GM19035 (cell line): Measurements from ENCODE around the gene PTH1R.
"Not testable (repeated sequence)": the region's sequence is repeated elsewhere in the genome, so short reads cannot be mapped to it uniquely, and the experiment has no call there.

Source experiments
- ATAC-seq: cut with Tn5 transposase; IDR thresholded peaks from one replicate; pipeline ENCODE4 v1.9.1; 2021; ENCODE audit not compliant: unreplicated experiment

The PTH1R gene

DNA sequence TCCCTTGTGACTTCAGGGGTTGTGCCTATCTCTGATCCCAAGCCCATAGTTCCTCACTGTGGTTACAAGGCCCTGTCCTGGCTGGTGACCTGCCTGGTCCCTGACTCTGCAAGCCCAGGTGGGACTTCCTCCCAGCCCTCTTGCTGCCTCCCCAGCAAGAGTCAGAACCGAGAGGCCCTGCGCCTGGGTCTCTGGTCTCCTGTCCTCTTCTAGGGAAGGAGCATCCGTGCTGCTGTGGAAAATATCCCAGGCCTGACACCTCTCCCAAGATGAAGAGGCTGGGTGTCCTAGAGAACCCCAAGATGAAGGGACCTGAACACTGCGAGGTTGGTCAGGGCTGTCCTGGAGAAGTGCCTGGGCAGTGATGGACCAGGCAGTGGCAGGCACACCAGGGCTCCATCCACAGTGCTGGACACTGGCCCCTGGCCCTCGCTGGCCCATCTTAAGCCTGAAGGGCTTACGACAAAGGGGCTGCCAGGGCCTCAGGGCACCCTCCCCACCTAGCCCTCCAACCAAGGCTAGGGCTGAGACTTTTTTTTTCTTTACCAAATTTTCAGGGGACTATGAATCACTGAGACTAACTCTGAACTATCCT is 32.7 kb downstream of the PTH1R start:
- no peak for ATAC-seq

DNA sequence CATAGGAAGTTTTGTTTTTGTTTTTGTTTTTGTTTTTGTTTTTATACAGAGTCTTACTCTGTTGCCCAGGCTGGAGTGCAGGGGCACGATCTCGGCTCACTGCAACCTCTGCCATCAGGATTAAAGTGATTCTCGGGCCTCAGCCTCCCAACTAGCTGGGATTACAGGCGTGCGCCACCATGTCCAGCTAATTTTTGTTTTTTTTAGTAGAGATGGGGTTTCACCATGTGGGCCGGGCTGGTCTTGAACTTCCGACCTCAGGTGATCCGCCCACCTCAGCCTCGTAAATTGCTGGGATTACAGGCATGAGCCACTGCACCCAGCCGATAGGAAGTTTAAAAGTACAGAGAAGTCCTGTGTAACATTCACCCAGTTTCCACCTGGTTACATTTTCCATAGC is 33.4 kb downstream of the PTH1R start:
- ATAC-seq, result not testable (repeated sequence)

DNA sequence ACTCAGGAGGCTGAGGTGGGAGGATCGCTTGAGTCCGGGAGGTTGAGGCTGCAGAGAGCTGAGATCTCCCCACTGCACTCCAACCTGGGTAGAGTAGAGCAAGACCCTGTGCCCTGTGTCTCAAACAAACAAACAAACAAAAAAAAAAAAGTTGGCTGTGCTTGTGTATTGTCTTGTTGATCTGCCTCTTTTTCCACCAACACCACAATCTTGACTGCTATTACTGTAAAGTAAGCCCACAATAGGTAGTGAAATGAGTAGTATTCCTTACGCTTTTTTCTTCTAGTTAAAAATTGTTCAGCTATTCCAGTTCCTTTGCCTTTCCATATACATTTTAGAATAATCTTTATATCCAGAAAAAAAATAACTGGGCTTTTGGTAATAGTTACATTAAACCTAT is 35.5 kb downstream of the PTH1R start:
- no peak for ATAC-seq

DNA sequence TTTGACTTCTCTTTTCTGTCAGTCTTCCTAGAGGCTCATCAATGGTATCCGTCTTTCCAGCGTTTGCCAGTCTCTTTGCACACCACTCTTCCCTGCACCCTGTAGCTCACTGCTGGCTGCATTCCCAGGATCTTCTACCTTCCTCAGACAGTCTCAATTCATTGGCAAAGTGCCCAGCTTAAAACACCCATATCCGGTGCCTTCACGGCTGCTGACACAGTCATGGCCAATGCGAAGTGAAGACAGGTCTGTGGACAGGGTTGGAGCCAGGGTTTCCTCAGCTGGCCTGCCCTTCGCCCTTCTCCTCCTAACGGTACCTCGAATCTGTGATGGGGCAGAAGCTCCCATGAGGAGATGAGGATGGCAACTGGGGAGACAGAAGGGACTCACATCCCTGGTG is 36.1 kb downstream of the PTH1R start:
- no peak for ATAC-seq

DNA sequence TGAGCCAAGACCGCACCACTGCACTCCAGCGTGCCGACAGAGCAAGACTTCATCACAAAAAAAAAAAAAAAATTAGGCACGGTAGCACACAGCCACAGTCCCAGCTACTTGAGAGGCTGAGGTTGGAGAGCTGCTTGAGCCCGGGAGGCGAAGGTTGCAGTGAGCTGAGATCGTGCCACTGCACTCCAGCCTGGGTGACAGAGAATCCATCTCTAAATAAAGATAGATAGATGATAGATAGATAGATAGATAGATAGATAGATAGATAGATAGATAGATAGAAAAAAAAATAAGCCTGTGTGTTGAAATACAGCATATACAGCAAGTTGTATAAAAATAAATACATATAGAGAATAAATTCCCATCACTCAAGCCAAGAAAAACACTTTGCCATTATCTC is 37.3 kb downstream of the PTH1R start:
- ATAC-seq, result no peak

DNA sequence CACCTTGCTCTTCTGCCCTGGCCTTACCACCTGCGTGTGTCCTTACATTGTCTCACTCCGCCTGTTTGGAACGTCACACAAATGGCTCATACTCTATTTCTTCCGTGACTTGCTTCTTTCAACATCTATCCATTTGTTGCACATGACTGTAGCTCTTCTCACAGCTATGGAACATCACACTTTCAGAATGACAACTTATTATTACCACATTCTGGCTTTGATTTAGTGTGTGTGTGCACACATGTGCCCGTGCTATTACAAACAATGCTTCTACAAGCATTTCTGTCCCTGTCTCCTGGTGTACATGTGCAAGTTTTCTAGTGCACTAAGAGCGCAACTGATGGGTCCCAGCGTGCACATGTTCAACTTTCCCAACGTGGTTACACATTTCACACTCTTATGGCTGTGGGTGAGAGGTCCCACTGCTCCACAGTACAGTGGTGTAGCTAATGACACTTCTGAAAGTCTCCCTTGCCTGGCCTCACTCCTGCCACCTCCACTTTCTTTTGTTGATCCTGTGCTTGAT is 37.8 kb downstream of the PTH1R start:
- ATAC-seq, result no peak

DNA sequence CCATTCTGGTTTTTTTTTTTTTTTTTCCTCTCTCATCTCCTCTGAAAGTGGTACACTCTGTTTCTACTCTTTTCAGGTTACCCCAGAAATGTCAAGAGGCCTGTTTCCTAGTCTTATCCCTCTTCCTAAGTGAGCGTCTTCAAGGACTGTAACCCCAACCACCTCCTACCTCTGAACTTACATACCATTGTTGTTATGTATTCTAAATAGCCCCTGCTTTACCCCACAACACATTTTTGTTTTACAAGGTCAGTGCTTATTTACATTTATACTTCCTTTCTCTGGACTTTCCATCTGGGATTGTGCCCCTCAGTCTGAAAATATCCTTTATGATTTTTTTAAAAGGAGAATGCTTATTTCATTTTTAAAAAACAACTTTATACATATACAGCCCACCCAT is 38.8 kb downstream of the PTH1R start:
- ATAC-seq, result no peak

DNA sequence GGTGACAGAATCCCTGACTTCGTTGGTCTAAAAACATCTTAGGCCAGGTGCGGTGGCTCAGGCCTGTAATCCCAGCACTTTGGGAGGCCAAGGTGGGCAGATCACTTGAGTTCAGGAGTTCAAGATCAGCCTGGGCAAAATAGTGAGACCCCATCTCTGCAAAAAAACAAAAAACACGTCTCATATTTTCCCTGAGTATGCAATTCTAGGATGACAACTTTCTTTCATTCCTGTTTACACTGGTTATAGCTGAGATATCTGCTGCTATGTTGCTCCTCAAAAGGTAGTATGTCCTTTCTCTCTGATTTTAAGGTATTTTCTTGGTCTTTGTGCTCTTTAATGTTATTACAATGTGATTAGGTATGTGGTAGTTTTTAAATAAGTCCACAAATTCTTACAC is 39.3 kb downstream of the PTH1R start:
- no peak for ATAC-seq

DNA sequence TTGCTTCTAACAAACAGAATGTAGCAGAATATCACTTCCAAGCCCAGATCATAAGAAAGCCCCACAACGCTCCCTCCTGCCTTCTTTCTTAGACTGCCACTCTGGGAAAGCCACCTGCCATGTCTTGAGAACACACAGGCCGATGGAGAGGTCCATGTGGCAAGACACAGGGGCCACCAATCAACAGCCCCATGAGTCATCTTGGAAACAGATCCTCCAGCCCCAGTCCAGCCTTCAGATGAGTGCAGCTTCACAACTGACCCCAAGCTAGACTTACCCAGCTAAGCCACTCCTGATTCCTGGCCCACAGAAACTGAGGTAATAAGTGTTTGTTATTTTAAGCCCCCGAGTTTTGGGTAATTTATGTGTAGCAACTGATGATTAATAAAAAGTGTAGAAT is 39.7 kb downstream of the PTH1R start:
- ATAC-seq, result no peak

DNA sequence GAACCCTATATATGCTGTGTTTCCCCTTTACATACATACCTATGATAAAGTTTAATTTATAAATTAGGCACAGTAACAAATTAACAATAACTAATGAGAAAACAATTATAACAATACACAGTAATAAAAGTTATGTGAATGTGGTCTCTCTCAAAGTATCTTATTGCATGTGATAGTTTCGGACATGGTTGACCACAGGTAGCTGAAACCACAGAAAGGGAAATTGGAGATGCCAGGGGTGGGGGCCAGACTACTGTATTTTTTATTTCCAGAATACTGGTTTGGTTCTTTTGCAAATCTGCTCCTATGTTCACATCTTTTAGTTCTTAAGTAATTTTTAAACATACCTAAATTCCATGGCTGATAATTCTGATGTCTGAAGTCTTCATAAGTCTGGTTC is 40.7 kb downstream of the PTH1R start:
- ATAC-seq, result no peak

DNA sequence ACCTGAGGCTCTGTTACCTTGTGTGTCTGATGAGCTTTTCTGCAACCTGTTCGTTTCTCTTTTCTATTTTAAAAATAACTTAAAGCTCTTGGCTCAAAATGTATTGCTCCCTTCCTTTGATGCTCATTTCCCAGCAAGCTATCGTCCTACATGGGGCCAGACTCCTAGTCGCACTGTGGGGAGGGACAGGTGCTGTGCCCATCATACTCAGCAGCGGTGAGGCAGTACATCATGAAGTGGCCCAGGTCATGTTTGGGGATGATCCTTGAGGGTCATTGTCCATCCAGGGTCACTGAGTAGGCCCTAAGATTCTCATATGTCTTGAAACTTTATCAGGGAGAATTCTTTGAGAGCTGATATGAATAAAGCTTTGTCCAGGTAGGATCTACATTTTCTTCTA is 41.1 kb downstream of the PTH1R start:
- ATAC-seq, result no peak

DNA sequence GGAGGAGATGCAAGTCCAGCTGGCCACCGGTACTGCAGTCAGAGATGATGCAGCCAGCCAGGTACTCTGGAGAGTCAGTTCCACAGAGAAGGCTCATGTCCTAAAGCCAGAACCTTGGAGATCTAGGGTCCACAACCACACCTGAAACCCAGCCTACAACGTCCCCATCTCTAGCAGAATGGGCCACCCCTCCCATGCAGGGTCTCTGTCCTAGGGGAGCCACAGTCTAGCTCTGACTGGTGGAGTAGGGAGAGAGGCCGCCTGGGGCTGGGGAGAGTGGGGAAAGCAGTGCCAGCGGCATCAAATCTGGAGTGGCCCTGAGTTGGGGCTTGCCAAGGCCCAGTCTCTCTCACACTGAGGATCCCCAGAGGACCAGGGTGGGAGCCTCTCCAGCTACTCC is 43.5 kb downstream of the PTH1R start:
- ATAC-seq, result no peak

DNA sequence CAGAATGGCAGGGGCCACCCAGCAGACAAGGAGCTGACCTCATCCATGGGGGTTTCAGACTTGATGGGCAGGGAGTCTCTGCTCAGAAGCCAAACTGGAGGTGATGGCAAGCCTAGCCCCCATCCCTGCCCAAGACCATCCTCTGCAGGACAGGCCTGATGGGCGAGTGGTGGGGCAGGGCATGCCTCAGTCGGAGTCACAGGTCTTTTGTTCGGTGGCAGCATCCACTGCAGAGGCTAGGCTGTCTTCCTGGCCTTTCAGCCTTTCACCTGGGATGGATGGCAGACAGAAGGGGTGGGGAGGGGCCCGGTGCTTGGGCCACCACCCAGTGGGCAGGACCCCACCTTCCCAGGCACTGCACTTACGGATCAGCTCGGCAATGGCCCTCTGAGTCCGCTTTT is 44.4 kb downstream of the PTH1R start:
- ATAC-seq, result no peak

DNA sequence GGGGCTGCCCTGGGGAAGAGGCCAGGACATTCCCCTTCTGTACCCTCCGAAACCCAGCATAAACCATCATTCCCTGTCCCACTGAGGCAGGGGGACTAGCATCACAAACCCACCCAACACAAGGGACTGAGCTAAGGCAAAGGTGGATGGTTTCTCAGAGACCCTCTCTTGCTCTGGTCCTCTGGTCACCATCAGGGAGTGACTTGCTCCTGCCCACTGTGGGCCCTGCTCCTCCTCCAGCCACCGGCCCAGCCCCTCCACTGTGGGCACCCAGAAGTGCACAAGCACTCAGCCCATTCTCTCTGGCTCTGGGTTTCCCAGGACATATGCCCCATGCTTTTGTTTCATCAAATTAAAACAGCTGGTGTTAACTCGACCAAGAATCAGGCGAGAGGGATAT is 44.9 kb downstream of the PTH1R start:
- ATAC-seq, result no peak

DNA sequence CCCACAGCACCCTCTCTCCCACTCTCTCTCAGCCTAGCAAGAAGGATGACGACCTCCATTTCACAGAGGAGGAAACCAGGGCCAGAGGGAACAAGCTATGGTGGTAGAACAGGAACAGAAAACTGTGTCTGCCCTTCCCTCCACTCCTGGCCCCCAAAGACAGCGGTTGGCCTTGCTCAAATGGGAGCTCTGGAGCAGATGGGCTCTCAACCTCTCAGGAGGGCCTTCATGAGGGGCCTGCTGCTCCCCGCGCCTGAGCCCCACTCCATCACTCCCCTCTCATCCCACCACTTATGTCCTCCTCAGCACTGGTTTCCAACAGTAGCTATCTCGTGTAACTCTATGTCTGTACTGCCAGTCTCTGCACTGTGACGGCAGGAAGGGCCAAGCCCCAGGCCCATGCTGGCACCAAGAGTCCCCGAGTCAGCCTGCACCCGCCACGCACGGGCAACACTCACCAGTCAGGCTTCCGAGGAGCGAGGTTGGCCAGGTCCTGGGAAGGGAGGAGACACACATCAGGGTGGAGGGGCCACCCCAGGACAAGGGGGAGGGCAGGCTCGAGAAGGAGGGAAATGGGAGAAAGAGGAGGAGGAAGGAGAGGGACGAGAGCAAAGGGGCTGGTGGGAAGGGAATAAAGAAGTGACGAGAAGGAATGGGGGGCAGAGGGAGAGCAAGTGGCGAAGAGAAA is 45.5 kb downstream of the PTH1R start:
- ATAC-seq, result no peak

DNA sequence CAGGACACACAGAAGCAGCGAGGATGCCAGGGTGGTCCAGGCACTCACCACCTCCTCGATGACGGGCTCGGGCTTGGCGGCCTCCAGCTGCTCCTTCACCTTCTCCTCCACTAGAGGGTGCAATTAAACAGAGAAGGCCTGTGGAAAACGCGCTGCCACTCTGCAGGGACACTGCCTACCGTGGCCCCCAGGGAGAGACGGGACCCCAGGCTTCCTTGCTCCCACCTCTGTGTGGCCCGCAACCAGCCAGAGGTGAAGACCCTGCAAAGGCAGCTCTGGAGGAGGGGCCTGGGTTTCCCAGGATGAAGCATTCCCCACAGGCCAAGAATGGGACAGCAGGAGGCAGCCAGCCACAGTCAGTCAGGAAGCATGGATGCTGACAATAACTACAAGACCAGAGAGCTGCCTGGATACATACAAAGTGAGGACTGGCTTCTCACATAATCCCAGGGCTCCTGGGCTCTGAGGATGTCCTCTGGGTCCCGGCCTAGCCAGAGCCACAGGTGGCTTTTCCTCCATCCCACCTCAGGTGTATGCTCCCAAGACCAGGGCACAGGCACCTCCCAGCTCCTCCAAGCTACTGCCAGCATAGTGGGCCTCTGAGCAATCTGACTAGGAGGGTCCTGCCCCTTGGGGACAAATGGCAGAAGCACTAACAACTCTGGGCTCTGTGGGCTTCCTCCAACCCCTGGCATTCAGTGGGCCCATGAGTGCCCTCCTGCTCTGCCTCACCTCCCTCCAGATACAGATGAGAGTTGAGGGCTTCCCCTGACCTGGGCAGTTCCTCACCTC is 46.2 kb downstream of the PTH1R start:
- ATAC-seq, result no peak

DNA sequence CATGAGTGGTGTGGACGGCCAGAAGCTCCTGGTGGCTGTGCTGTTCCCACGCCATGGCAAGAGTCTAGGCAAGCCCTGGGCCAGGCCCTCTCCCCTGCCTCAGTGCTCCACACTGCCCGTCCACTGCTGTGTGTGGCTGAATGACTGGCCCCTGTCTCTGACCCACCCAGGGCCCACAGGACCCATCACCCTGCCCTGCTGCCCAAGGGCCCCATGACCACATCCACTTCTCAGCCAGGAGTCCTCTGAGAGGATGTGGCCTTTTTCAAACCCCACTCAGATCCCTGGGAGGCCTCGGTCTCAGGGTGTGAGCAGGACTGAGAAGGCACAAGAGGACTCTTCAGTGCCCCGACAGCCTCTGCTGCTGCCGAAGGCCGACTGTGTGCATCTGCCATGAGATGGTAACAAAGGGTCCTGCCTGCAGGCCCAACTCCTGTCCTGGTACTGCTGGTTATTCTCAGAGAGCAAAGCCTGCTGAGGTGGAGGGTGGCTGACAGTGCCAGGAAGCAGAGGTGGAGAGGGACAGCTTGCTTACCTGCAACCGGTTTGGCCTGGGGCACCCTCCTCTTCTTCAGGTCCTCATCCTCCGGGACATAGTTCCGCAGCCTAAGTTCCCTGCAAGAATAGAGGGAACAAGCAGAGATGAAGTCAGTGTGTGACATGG is 47.5 kb downstream of the PTH1R start:
- no peak for ATAC-seq

DNA sequence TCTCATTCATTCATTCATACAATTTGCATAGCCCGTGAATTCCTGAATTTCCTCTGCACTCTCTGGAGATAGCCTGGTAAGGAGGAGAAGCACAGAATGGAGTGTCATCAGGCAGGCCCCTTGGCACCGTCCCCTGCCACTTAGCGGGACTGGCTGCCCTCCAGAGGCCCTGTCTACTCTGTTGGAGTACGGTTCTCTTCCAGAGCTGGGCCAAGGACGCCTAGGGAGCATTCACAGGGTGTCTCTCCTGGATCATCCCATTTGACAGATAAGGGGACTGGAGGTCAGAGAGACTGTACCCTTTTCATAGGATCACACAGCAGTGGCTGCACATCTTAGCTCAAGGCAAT is 48.0 kb downstream of the PTH1R start:
- ATAC-seq, result no peak

DNA sequence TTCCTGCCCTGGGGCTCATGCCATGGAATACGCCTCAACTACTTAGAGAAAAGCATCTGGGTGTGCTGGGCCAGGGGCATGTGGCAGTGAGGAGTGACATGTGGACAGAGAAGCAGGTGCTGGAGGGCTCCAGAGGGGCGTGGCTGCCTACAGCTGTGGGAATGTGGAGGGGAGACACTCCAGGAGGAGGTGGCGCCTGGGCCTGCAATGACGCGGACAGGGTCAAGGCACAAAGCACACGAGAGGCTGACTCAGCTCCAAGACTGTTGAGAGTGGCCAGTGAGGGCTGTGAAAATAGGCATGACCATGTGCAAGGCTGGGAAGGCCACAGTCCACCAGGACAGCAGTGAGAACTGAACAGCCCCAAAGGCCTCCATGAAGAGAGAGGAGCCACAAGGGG is 48.5 kb downstream of the PTH1R start:
- no peak for ATAC-seq

DNA sequence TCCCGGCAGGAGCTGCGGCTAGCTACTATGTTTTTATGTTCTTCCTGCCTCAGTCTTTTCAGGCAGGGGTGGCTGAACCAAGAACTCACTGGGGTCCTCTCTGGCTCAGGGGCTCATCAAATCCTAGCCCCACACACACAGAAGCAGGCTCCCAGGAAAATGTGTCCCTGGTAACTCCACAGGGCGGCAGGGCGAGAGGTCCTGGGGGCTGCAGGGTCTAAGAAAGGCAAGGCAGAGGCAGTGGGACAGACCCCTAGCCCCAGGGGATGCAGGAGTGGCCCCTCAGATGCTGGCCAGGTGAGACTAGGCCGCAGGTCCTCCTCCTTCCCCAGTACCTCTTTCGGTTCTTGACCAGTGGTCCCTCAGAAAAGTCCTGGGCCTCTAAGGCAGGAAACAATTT is 48.9 kb downstream of the PTH1R start:
- ATAC-seq, result no peak

DNA sequence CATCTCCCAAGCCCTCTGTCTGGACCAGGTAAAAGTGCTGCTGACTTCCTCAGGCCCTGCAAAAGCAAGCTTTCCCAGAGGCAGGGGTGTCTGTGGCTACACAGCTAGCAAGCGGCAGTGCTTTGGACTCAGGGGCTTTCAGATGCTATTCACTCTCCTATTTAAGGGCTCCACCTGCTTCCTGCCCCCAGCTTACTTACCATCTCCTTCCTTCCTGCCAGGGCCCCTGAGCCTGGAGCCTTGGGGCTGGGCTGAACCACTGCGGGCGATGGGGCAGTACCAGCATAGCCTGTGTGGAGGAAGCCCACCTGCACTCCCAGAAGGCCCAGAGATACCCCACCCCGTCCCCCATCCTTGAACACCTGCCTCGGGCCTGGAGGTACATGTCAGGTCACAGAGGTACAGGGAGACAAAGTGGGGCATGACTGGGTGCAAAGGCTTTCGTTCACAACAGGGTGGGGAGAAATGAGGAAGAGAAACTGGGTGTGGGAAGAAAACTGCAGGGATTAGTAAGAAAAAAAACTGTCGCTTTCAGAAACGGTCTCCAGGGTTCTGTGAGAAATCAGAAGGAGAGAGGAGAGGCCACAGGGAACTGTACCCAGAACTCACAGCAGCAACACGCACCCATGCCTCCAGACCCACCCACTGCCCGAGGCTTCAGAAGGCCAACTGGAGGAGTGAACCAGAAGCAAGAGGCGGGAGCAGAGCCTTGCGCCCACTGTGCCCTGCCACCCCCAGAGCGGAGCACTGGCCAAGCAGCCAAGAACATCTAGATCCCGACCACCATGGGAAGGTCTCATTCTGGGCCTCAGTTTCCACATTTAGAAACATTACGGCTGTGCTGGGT is 49.6 kb downstream of the PTH1R start:
- peak; percentile 54 for ATAC-seq
